Left ventricle myocardium inferior (tissue), 1 donor: ENCODE measurements around the gene TNRC18. TPM values are rescaled to one million over a fixed set of nuclear protein-coding genes. Genes with fewer than 3 reads are reported as not detected.

Source experiments
- DNase-seq: peaks from one replicate; pipeline ENCODE4 v3.0.0-alpha.2; 2020
- H3K27ac ChIP-seq: fragments of 200-600 bp; replicated peaks from 2 replicates; pipeline ENCODE4 v1.8.0; 2021
- H3K27me3 ChIP-seq: fragments of 200-600 bp; 2 replicates; pipeline ENCODE4 v1.8.0; 2021; ENCODE audit warnings: low read depth
- H3K36me3 ChIP-seq: fragments of 200-600 bp; 2 replicates; pipeline ENCODE4 v1.8.0; 2021
- H3K4me1 ChIP-seq: fragments of 200-600 bp; 2 replicates; pipeline ENCODE4 v1.8.0; 2021
- H3K4me3 ChIP-seq: fragments of 200-600 bp; 2 replicates; pipeline ENCODE4 v1.8.0; 2021; ENCODE audit warnings: mild to moderate bottlenecking, moderate library complexity
- H3K9me3 ChIP-seq: fragments of 200-600 bp; replicated peaks from 2 replicates; pipeline ENCODE4 v1.8.0; 2021
- CTCF ChIP-seq: fragments of 200-600 bp; IDR thresholded peaks from 2 replicates; pipeline ENCODE4 v1.8.0; 2021; ENCODE audit warnings: antibody characterized with exemption, mild to moderate bottlenecking, borderline replicate concordance
- intact Hi-C: fragments of 100-400 bp; cut with micrococcal nuclease; formaldehyde crosslinking; loops from one replicate; pipeline ENCODE4 v1.11.0; 2022
- total RNA-seq: library from RNA; stranded (reverse); fragmentation: NEBNext Ultra II Directional; extraction: Animal tissue kit (Norgen Biotek cat#: 25700); gene quantifications from one replicate; pipeline ENCODE4 v1.2.1, GENCODE V29; 2021
- donor health status: DM: no; HTN: yes; CAD: no; lungs with severe emphysema.

TNRC18 gene
- total RNA-seq, 1 donor from 2014 or later, result 27.7 TPM

- TF ChIP-seq CTCF, result no peak
- Histone ChIP-seq H3K4me1 (no peaks in the 10 kb centered on the region), H3K9me3 (no peaks in the 10 kb centered on the region), H3K27me3 (peaks cover 12% of the 10 kb centered on the region), H3K4me3 (no peak overlapping the region), H3K27ac (no peak overlapping the region), H3K36me3 (peaks cover 11% of the 10 kb centered on the region)
- no peak for DNase-seq
- intact Hi-C loops, result no loop called here
Measured at GRCh38 chr7:5302577-5302976, 121.1 kb downstream of the TNRC18 start.

- no peaks in the 10 kb centered on the region for H3K9me3 ChIP-seq
- H3K36me3 ChIP-seq, result no peaks in the 10 kb centered on the region
- H3K4me1 ChIP-seq, result no peaks in the 10 kb centered on the region
- H3K27me3 ChIP-seq, result peaks cover 30% of the 10 kb centered on the region
- intact Hi-C loops, result no loop called here
- DNase-seq, result no peak
- no peak overlapping the region for H3K4me3 ChIP-seq
- no peak for TF ChIP-seq CTCF
- H3K27ac ChIP-seq, result no peak overlapping the region
Measured at GRCh38 chr7:5300366-5300765, 123.3 kb downstream of the TNRC18 start.

GRCh38 chr7:5296611-5297226 lies 126.9 kb downstream of the TNRC18 start:
- no peak for DNase-seq
- no peak for TF ChIP-seq CTCF
- Histone ChIP-seq H3K4me1 (no peaks in the 10 kb centered on the region), H3K27ac (no peak overlapping the region), H3K9me3 (peaks cover 4% of the 10 kb centered on the region), H3K4me3 (no peak overlapping the region), H3K27me3 (peaks cover 38% of the 10 kb centered on the region), H3K36me3 (no peaks in the 10 kb centered on the region)
- intact Hi-C loops, result no loop called here

- Histone ChIP-seq H3K4me3 (no peak overlapping the region), H3K27ac (no peak overlapping the region), H3K36me3 (no peaks in the 10 kb centered on the region), H3K4me1 (no peaks in the 10 kb centered on the region), H3K27me3 (peaks cover 38% of the 10 kb centered on the region), H3K9me3 (peaks cover 4% of the 10 kb centered on the region)
- TF ChIP-seq CTCF, result no peak
- intact Hi-C loops, result no loop called here
- no peak for DNase-seq
Measured at GRCh38 chr7:5296015-5296610, 127.5 kb downstream of the TNRC18 start.

- Histone ChIP-seq H3K27me3 (peaks cover 38% of the 10 kb centered on the region), H3K4me1 (no peaks in the 10 kb centered on the region), H3K9me3 (peaks cover 4% of the 10 kb centered on the region), H3K36me3 (no peaks in the 10 kb centered on the region), H3K4me3 (no peak overlapping the region), H3K27ac (no peak overlapping the region)
- intact Hi-C loops, result no loop called here
- DNase-seq, result no peak
- TF ChIP-seq CTCF, result no peak
Measured at GRCh38 chr7:5295039-5296014, 128.3 kb downstream of the TNRC18 start.
